Endodermal cell (in vitro differentiated cells): ENCODE measurements around the gene ARL6IP4. TPM values are rescaled to one million over a fixed set of nuclear protein-coding genes. Genes with fewer than 3 reads are reported as not detected.

ENCODE experiments used
- DNase-seq: peaks from one replicate; pipeline ENCODE4 v3.0.0-alpha.2; 2017
- H3K27ac ChIP-seq: 2 replicates; pipeline ENCODE4 v1.5.1; 2013; ENCODE audit warnings: mild to moderate bottlenecking, low read depth, low read length, moderate library complexity
- H3K27me3 ChIP-seq: 2 replicates; pipeline ENCODE4 v1.6.1; 2013; ENCODE audit warnings: mild to moderate bottlenecking, low read length, moderate library complexity; ENCODE audit not compliant: insufficient read depth, control insufficient read depth, poor library complexity, severe bottlenecking
- H3K36me3 ChIP-seq: 2 replicates; pipeline ENCODE4 v1.7.0; 2013; ENCODE audit warnings: mild to moderate bottlenecking, low read length, moderate library complexity; ENCODE audit not compliant: control insufficient read depth, insufficient read depth
- H3K4me1 ChIP-seq: one replicate; pipeline ENCODE4 v1.7.0; 2013; ENCODE audit warnings: low read length; ENCODE audit not compliant: control insufficient read depth, insufficient read depth
- H3K4me3 ChIP-seq: 2 replicates; pipeline ENCODE4 v1.5.1; 2013; ENCODE audit warnings: mild to moderate bottlenecking, low read length, moderate library complexity
- H3K9ac ChIP-seq: 2 replicates; pipeline ENCODE4 v1.6.1; 2013; ENCODE audit warnings: mild to moderate bottlenecking, low read length, moderate library complexity; ENCODE audit not compliant: poor library complexity, severe bottlenecking; ENCODE audit errors: extremely low read depth
- H3K9me3 ChIP-seq: 2 replicates; pipeline ENCODE4 v1.6.1; 2013; ENCODE audit warnings: mild to moderate bottlenecking, low read length, moderate library complexity; ENCODE audit not compliant: control insufficient read depth
- H3K27ac Mint-ChIP-seq: 2 replicates; pipeline ENCODE4 v1.8.0; 2020; ENCODE audit warnings: mixed read lengths
- H3K27me3 Mint-ChIP-seq: 2 replicates; pipeline ENCODE4 v1.8.0; 2021; ENCODE audit warnings: mild to moderate bottlenecking, mixed read lengths; ENCODE audit not compliant: insufficient read depth
- H3K36me3 Mint-ChIP-seq: 2 replicates; pipeline ENCODE4 v1.8.0; 2020; ENCODE audit warnings: low read depth, mixed read lengths
- H3K4me1 Mint-ChIP-seq: 2 replicates; pipeline ENCODE4 v1.8.0; 2020; ENCODE audit warnings: mixed read lengths
- H3K4me3 Mint-ChIP-seq: 2 replicates; pipeline ENCODE4 v1.8.0; 2020; ENCODE audit warnings: mild to moderate bottlenecking, moderate library complexity, mixed read lengths
- H3K9me3 Mint-ChIP-seq: 2 replicates; pipeline ENCODE4 v1.8.0; 2020; ENCODE audit warnings: mild to moderate bottlenecking, mixed read lengths
- CTCF ChIP-seq: fragments of 200-600 bp; sonication (generic); conservative IDR thresholded peaks from 2 replicates; pipeline ENCODE4 v1.5.0; 2021; ENCODE audit warnings: antibody characterized with exemption, mild to moderate bottlenecking
- WGBS, 2 experiments: methylation state at CpG; one replicate each; pipeline versions ENCODE4 v1.1.5 to v1.1.7; 2013; ENCODE audit warnings: missing lambda C conversion rate in 2 of 2, mixed read lengths in 1 of 2; ENCODE audit not compliant: insufficient coverage in 1 of 2, insufficient read length in 1 of 2; 5-methylcytosine and 5-hydroxymethylcytosine counted together
- total RNA-seq, 2 donors: library from RNA; stranded (reverse); fragmentation: NEBNext Ultra II Directional in 1 of 2; extraction: Animal tissue kit (Norgen Biotek cat#: 25700) in 1 of 2; gene quantifications; 2 replicates in 1 of 2; 3 replicates in 1 of 2; pipeline ENCODE4 v1.2.1, GENCODE V29; 2021

The ARL6IP4 gene
- total RNA-seq, 2 donors from 2014 or later: 136 to 149 TPM

GRCh38 chr12:122960193-122960569 lies 20.3 kb upstream of the ARL6IP4 start:
- H3K4me1 ChIP-seq: no peaks in the 10 kb centered on the region
- 94 to 96% methylated on average over 8 of the region's 8 CpGs for WGBS, 2 experiments
- no peaks in the 10 kb centered on the region for H3K27me3 ChIP-seq
- Mint-ChIP-seq H3K27ac (no peak overlapping the region), H3K4me1 (no peaks in the 10 kb centered on the region), H3K36me3 (peaks cover 2% of the 10 kb centered on the region), H3K4me3 (no peak overlapping the region), H3K27me3 (peaks cover 8% of the 10 kb centered on the region), H3K9me3 (no peaks in the 10 kb centered on the region)
- H3K9me3 ChIP-seq: no peaks in the 10 kb centered on the region
- H3K36me3 ChIP-seq: no peaks in the 10 kb centered on the region
- no peak overlapping the region for H3K27ac ChIP-seq
- TF ChIP-seq CTCF: no peak
- no peak overlapping the region for H3K4me3 ChIP-seq
- H3K9ac ChIP-seq: no peak overlapping the region
- DNase-seq: no peak

DNA sequence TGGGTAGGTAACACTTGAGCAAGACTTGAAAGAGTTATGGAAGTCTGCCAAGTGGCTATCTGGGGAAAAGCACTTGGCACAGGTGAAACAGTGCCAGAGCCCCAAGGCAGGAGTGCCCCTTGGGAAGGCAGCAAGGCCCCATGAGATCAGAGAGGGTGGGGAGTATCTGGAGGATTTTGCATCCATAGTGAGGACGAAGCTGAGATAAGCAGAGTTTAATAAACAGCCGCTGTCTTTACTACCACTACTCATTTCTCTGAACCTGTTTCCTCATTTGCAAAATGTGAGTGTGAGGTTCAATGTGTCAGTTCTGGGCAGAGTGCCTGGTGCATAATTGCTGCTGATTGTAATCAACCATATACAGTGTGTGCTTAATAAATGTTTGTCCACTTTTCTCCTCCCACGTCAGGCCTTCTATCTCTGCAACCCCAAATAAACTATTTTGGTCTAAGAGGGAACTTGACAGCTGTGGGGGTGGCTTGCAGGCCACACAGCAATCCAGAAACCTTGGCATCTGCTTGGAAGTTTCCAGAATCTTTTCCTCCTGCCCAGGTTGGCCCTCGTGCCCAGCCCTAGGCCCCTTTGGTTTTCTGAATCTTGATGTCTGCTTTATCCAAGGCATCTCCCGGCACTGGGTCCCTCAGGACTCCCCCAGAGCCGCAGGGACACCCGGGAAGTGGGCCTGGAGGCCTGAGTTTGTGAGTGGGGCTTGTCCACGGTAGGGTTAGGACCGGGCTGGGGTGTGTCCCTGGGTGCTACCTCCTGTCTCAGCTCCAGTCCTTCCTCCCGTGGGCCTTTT lies 18.8 kb upstream of the ARL6IP4 start:
- H3K27me3 ChIP-seq: no peaks in the 10 kb centered on the region
- no peak overlapping the region for H3K27ac ChIP-seq
- H3K4me1 ChIP-seq: peaks cover 3% of the 10 kb centered on the region
- TF ChIP-seq CTCF: no peak
- Mint-ChIP-seq H3K4me3 (no peak overlapping the region), H3K27me3 (peaks cover 10% of the 10 kb centered on the region), H3K9me3 (no peaks in the 10 kb centered on the region), H3K4me1 (no peaks in the 10 kb centered on the region), H3K36me3 (peaks cover 2% of the 10 kb centered on the region), H3K27ac (no peak overlapping the region)
- H3K9ac ChIP-seq: no peak overlapping the region
- no peak for DNase-seq
- H3K36me3 ChIP-seq: no peaks in the 10 kb centered on the region
- WGBS, 2 experiments: 82 to 90% methylated on average over 2 to 10 of the region's 10 CpGs
- no peak overlapping the region for H3K4me3 ChIP-seq
- H3K9me3 ChIP-seq: no peaks in the 10 kb centered on the region

- Histone ChIP-seq H3K9ac (no peak overlapping the region), H3K9me3 (no peaks in the 10 kb centered on the region), H3K27me3 (no peaks in the 10 kb centered on the region), H3K4me3 (no peak overlapping the region), H3K36me3 (no peaks in the 10 kb centered on the region), H3K27ac (no peak overlapping the region), H3K4me1 (peaks cover 3% of the 10 kb centered on the region)
- Mint-ChIP-seq H3K27ac (no peak overlapping the region), H3K36me3 (peaks cover 2% of the 10 kb centered on the region), H3K4me3 (no peak overlapping the region), H3K9me3 (no peaks in the 10 kb centered on the region), H3K27me3 (peaks cover 11% of the 10 kb centered on the region), H3K4me1 (no peaks in the 10 kb centered on the region)
- DNase-seq: peak; percentile 45
- 85 to 90% methylated on average over 2 to 8 of the region's 8 CpGs for WGBS, 2 experiments
- TF ChIP-seq CTCF: no peak
These were observed 16.6 kb upstream of the ARL6IP4 start for GRCh38 chr12:122963941-122964265.
